CD14-positive monocyte (primary cell): Measurements from ENCODE around the gene C1QC. TPM values are rescaled to one million over a fixed set of nuclear protein-coding genes. Genes with fewer than 3 reads are reported as not detected.

Experiments used
- DNase-seq, 3 donors: peaks; one replicate each; pipeline ENCODE4 v3.0.0-alpha.2; 2011 to 2022
- H2AFZ ChIP-seq: 2 replicates; pipeline ENCODE4 v1.6.0; 2012; ENCODE audit warnings: mild to moderate bottlenecking, low read depth, low read length, inconsistent platforms; ENCODE audit not compliant: insufficient read depth, poor library complexity, severe bottlenecking
- H3K27ac ChIP-seq, 2 donors: 1 replicate in 1 of 2; 2 replicates in 1 of 2; pipeline ENCODE4 v1.5.1; 2012 to 2013; ENCODE audit warnings: low read length in 2 of 2, control low read depth in 1 of 2, inconsistent platforms in 1 of 2, low read depth in 1 of 2, mild to moderate bottlenecking in 1 of 2
- H3K27me3 ChIP-seq, 2 donors: one replicate each; pipeline versions ENCODE4 v1.6.0 to v1.6.1; 2011 to 2013; ENCODE audit warnings: low read length in 2 of 2; ENCODE audit not compliant: control insufficient read depth in 2 of 2, insufficient read depth in 2 of 2
- H3K36me3 ChIP-seq, 2 donors: replicated peaks in 1 of 2; 1 replicate in 1 of 2; 2 replicates in 1 of 2; pipeline versions ENCODE4 v1.5.1 to v1.6.1; 2012 to 2013; ENCODE audit warnings: low read length in 2 of 2, control low read depth in 1 of 2, inconsistent platforms in 1 of 2, mild to moderate bottlenecking in 1 of 2; ENCODE audit not compliant: insufficient read depth in 2 of 2, control insufficient read depth in 1 of 2
- H3K4me1 ChIP-seq, 2 donors: 1 replicate in 1 of 2; 2 replicates in 1 of 2; pipeline versions ENCODE4 v1.5.1 to v1.6.1; 2012 to 2013; ENCODE audit warnings: low read length in 2 of 2, control low read depth in 1 of 2, inconsistent platforms in 1 of 2, mild to moderate bottlenecking in 1 of 2, moderate library complexity in 1 of 2; ENCODE audit not compliant: insufficient read depth in 2 of 2, control insufficient read depth in 1 of 2
- H3K4me2 ChIP-seq: replicated peaks from 2 replicates; pipeline ENCODE3; 2012; ENCODE audit warnings: low read length, moderate library complexity, mild to moderate bottlenecking; ENCODE audit not compliant: poor library complexity, severe bottlenecking; ENCODE audit errors: extremely low read depth
- H3K4me3 ChIP-seq, 3 experiments: fragments of 200-600 bp in 1 of 3; sonication (generic) in 1 of 3; replicated peaks in 1 of 3; 1 replicate in 2 of 3; 2 replicates in 1 of 3; pipeline ENCODE4 v1.5.1; 2011 to 2013; ENCODE audit warnings: low read length in 3 of 3, mild to moderate bottlenecking in 3 of 3, control low read depth in 2 of 3, low read depth in 2 of 3, inconsistent platforms in 1 of 3, moderate library complexity in 1 of 3
- H3K79me2 ChIP-seq: 2 replicates; pipeline ENCODE4 v1.6.0; 2012; ENCODE audit warnings: mild to moderate bottlenecking, control low read depth, inconsistent platforms, low read length, moderate library complexity; ENCODE audit not compliant: insufficient read depth
- H3K9ac ChIP-seq: 2 replicates; pipeline ENCODE4 v1.6.0; 2017; ENCODE audit warnings: low read length, mild to moderate bottlenecking; ENCODE audit not compliant: insufficient read depth, poor library complexity, severe bottlenecking
- H3K9me3 ChIP-seq, 2 donors: replicated peaks in 1 of 2; 1 replicate in 1 of 2; 2 replicates in 1 of 2; pipeline versions ENCODE4 v1.5.1 to v1.6.1; 2012 to 2013; ENCODE audit warnings: low read length in 2 of 2, control low read depth in 1 of 2; ENCODE audit not compliant: control insufficient read depth in 1 of 2, insufficient read depth in 1 of 2
- H4K20me1 ChIP-seq: 2 replicates; pipeline ENCODE4 v1.6.0; 2012; ENCODE audit warnings: mild to moderate bottlenecking, low read length, control low read depth, moderate library complexity; ENCODE audit not compliant: insufficient read depth
- H3K27ac Mint-ChIP-seq, 7 donors: one replicate each; pipeline ENCODE4 v1.8.0; 2020; ENCODE audit warnings: mild to moderate bottlenecking in 7 of 7, mixed read lengths in 7 of 7, moderate library complexity in 6 of 7, inconsistent platforms in 2 of 7
- H3K27me3 Mint-ChIP-seq, 3 donors: one replicate each; pipeline ENCODE4 v1.8.0; 2021 to 2022; ENCODE audit warnings: low read depth in 3 of 3, mild to moderate bottlenecking in 3 of 3, mixed read lengths in 3 of 3, moderate library complexity in 3 of 3, inconsistent platforms in 1 of 3
- H3K36me3 Mint-ChIP-seq, 2 donors: one replicate each; pipeline ENCODE4 v1.8.0; 2020; ENCODE audit warnings: mixed read lengths in 2 of 2, inconsistent platforms in 1 of 2, mild to moderate bottlenecking in 1 of 2
- H3K4me1 Mint-ChIP-seq: one replicate; pipeline ENCODE4 v1.8.0; 2020; ENCODE audit warnings: mild to moderate bottlenecking, mixed read lengths
- H3K4me3 Mint-ChIP-seq, 2 donors: one replicate each; pipeline ENCODE4 v1.8.0; 2020; ENCODE audit warnings: mild to moderate bottlenecking in 2 of 2, mixed read lengths in 2 of 2, moderate library complexity in 1 of 2
- H3K9me3 Mint-ChIP-seq, 7 donors: one replicate each; pipeline ENCODE4 v1.8.0; 2020 to 2022; ENCODE audit warnings: mixed read lengths in 7 of 7, mild to moderate bottlenecking in 6 of 7, moderate library complexity in 6 of 7, inconsistent platforms in 2 of 7
- WGBS: methylation state at CpG from one replicate; pipeline ENCODE4 v1.1.5; 2013; ENCODE audit warnings: missing lambda C conversion rate; ENCODE audit not compliant: insufficient coverage; 5-methylcytosine and 5-hydroxymethylcytosine counted together
- intact Hi-C, 2 donors: fragments of 100-400 bp; cut with micrococcal nuclease; formaldehyde crosslinking; loops; one replicate each; pipeline versions ENCODE4 v1.15.0 to v1.15.1; 2023
- polyA plus RNA-seq, 3 donors: library from polyadenylated mRNA; depleted of rRNA in 1 of 3; unstranded in 2 of 3; stranded (reverse) in 1 of 3; fragments of 300-500 nt in 2 of 3; fragments of >200 nt in 1 of 3; fragmentation: Illumina TruSeq in 2 of 3; gene quantifications; 1 replicate in 2 of 3; 2 replicates in 1 of 3; pipeline ENCODE4 v1.2.3, GENCODE V29; 2012 to 2021
- TF ChIP-seq, protein P1 (sequence below): fragments of 200-600 bp; IDR thresholded peaks from one replicate; pipeline ENCODE4 v1.8.0; 2022; ENCODE audit warnings: antibody characterized with exemption, mild to moderate bottlenecking

Gene C1QC
- polyA plus RNA-seq, 3 donors = 0.74 to 3.6 (median 0.85) TPM

DNA sequence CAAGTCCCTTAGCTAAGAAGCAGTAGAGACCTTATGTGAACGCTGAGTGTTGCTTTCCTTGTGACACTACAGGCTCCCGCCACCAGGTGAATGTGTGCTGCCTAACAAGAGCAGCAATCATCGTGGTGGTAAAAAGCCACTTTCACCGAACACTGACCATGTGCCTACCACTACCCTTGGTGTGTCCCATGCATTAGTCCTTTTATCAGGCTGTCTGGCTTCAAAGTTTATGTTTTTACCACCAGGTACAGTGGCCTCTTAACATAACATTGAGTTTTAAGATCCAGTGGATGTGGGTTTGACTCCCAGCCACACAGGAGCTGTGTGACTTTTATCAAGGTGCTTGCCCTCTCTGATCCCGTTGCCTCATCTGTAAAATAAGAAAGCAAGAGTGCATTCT, 11.3 kb downstream of the C1QC start:
- no peaks in the 10 kb centered on the region for H3K9me3 ChIP-seq
- peaks cover 0 to 2% (median 0%) of the 10 kb centered on the region in 7 donors for H3K9me3 Mint-ChIP-seq

DNA sequence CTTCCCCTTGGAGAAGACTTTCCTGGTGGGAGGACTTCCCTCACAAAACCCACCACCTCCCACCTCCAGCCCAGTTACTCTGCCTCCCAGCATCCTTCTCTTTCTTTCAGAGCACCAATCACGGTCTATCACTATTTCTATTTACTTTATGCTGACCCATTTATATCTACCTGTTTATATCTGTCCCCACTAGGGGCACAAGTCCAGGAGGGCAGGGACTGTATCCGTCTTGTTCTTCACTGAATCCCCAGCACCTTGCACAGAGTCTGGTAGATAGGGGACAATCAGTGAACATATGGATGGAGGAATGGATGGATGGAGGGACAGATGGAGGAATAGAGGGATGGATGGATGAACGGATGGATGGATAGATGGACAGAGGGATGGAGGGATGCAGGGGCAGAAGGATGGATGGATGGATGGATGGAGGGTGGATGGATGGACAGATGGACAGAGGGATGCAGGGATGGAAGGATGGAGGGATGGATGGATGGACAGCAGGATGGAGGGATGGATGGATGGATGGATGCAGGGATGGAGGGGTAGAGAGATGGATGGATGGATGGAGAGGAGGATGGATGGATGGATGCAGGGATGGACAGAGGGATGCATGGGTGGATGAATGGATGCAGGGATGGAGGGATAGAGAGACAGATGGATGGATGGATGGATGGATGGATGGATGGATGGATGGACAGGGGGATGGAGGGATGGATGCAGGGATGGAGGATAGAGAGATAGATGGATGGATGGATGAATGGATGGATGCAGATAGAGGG, 15.1 kb downstream of the C1QC start:
- Histone ChIP-seq H3K4me2 (no peak overlapping the region), H3K27ac (no peak overlapping the region), H3K4me1 (no peaks in the 10 kb centered on the region), H3K79me2 (no peaks in the 10 kb centered on the region), H2AFZ (no peak overlapping the region), H3K9ac (no peak overlapping the region), H3K9me3 (no peaks in the 10 kb centered on the region), H3K4me3 (no peak overlapping the region), H4K20me1 (no peaks in the 10 kb centered on the region), H3K36me3 (no peaks in the 10 kb centered on the region), H3K27me3 (no peaks in the 10 kb centered on the region)
- Mint-ChIP-seq H3K4me1 (no peaks in the 10 kb centered on the region), H3K36me3 (no peaks in the 10 kb centered on the region), H3K27ac (no peak overlapping the region), H3K4me3 (no peak overlapping the region), H3K9me3 (peaks cover 0 to 2% (median 0%) of the 10 kb centered on the region in 7 donors), H3K27me3 (peaks cover 7 to 22% (median 11%) of the 10 kb centered on the region in 3 donors)
- TF ChIP-seq, protein P1, sequence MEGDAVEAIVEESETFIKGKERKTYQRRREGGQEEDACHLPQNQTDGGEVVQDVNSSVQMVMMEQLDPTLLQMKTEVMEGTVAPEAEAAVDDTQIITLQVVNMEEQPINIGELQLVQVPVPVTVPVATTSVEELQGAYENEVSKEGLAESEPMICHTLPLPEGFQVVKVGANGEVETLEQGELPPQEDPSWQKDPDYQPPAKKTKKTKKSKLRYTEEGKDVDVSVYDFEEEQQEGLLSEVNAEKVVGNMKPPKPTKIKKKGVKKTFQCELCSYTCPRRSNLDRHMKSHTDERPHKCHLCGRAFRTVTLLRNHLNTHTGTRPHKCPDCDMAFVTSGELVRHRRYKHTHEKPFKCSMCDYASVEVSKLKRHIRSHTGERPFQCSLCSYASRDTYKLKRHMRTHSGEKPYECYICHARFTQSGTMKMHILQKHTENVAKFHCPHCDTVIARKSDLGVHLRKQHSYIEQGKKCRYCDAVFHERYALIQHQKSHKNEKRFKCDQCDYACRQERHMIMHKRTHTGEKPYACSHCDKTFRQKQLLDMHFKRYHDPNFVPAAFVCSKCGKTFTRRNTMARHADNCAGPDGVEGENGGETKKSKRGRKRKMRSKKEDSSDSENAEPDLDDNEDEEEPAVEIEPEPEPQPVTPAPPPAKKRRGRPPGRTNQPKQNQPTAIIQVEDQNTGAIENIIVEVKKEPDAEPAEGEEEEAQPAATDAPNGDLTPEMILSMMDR = no peak
- 79% methylated on average over 2 of the region's 3 CpGs for WGBS
- no peak for DNase-seq
- intact Hi-C loops = no loop called here

More for the DNA sequence above, 11.3 kb downstream of the C1QC start:
- Histone ChIP-seq H3K79me2 (no peaks in the 10 kb centered on the region), H4K20me1 (no peaks in the 10 kb centered on the region), H3K4me2 (no peak overlapping the region), H3K4me1 (peaks cover 0 to 10% of the 10 kb centered on the region in 2 donors), H3K27me3 (no peaks in the 10 kb centered on the region), H3K9ac (no peak overlapping the region), H3K4me3 (no peak overlapping the region), H2AFZ (no peak overlapping the region), H3K27ac (no peak overlapping the region), H3K36me3 (no peaks in the 10 kb centered on the region)
- no peaks in the 10 kb centered on the region for H3K36me3 Mint-ChIP-seq
- H3K4me3 Mint-ChIP-seq = no peak overlapping the region
- TF ChIP-seq, protein P1 = no peak
- WGBS = 70% methylated on average over 4 of the region's 5 CpGs
- H3K27me3 Mint-ChIP-seq = peaks cover 6 to 19% (median 8%) of the 10 kb centered on the region in 3 donors
- H3K27ac Mint-ChIP-seq = no peak overlapping the region
- H3K4me1 Mint-ChIP-seq = peaks cover 6% of the 10 kb centered on the region
- intact Hi-C loops = no loop called here
- DNase-seq = no peak
